Measurements from ENCODE around the gene PIGB. TPM values are rescaled to one million over a fixed set of nuclear protein-coding genes. Genes with fewer than 3 reads are reported as not detected.

The PIGB gene
- total and polyA plus RNA-seq, 4 donors: 3.4 to 9.7 (median 4.8) TPM

DNA sequence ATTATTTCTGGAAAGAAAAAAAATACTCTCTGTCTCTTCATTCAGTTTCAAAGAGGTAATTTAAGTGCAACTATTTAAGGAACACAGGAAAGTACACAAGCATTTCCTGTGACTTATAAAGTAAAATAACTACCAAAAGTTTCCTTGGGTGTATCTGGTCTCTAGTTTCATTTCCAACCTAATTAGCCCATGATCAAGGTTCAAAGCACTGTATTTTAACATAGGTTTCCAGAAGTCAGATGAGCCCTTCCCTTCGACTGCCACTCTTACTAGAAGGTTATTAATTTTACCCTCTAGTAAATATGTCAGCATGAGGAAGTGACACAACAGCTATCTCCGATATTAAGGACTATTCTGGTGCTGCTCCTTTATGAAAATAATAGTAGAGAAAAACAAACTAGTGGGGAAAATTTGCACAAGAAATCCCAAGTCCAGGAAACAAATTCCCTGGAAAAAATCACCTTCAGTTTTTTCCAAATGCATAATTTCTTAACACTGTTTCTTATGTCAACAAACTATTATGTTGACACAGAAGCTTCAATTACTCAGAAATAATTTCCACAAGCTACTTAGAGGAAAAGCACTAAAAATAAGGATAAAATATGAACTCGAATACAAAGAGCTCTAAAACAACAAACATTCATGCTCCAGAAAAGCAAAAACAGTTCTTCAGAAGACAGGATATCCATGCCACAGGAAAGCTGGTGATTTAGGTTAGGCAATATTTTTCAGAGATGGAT is 53.8 kb downstream of the PIGB start:
- Histone ChIP-seq H3K9ac (ENCODE audit: low read depth in 1 of 2, low read length in 2 of 2) (no peak overlapping the region), H3K9me3 (ENCODE audit: control insufficient read depth in 4 of 4, low read length in 3 of 4) (no peaks in the 10 kb centered on the region), H3K4me3 (ENCODE audit: low read depth in 1 of 3, low read length in 3 of 3) (no peak overlapping the region), H3K4me1 (ENCODE audit: control insufficient read depth in 4 of 4, insufficient read depth in 4 of 4, low read length in 3 of 4) (no peaks in the 10 kb centered on the region), H3K27ac (ENCODE audit: low read depth in 1 of 2, low read length in 2 of 2) (no peak overlapping the region), H3K36me3 (ENCODE audit: control insufficient read depth in 4 of 4, insufficient read depth in 3 of 4, low read depth in 1 of 4, low read length in 3 of 4) (peaks cover 3 to 45% (median 27%) of the 10 kb centered on the region in 4 donors), H3K27me3 (ENCODE audit: control insufficient read depth in 4 of 4, insufficient read depth in 4 of 4, low read length in 3 of 4) (no peaks in the 10 kb centered on the region)
- no peak for TF ChIP-seq SP1 (IDR thresholded peaks at IDR 0.05)
- TF ChIP-seq RAD21 (IDR thresholded peaks at IDR 0.05): no peak
- TF ChIP-seq EGR1 (IDR thresholded peaks at IDR 0.05; ENCODE audit: low read depth in 2 of 2): no peak
- TF ChIP-seq, protein P1, sequence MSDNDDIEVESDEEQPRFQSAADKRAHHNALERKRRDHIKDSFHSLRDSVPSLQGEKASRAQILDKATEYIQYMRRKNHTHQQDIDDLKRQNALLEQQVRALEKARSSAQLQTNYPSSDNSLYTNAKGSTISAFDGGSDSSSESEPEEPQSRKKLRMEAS (IDR thresholded peaks at IDR 0.05): no peak
- 63% methylated on average over 3 of the region's 3 CpGs for WGBS
- no peak for DNase-seq (ENCODE audit: low spot score)

DNA sequence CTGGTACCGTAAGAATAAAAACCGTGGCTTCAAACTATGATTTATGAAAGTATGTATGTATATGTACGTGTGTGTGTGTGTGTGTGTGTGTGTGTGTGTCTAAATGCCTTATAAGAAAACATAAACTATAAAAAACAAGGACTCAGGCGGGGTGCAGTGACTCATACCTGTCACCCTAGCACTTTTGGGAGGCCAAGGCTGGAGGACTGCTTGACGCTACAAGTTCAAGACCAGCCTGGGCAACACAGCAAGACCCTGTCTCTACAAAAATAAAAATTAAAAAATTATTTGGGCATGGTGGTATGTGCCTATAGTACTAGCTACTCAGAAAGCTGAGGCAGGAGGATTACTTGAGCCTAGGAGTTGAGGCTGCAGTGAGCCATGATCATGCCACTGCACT is 60.1 kb downstream of the PIGB start:
- TF ChIP-seq YY1 (IDR thresholded peaks at IDR 0.05) (no peak), NR2F2 (IDR thresholded peaks at IDR 0.05) (no peak), TAF1 (conservative IDR thresholded peaks at IDR 0.05) (no peak), FOXA1 (IDR thresholded peaks at IDR 0.05) (no peak), EGR1 (IDR thresholded peaks at IDR 0.05; ENCODE audit: low read depth in 2 of 2) (no peak), HNF4A (conservative IDR thresholded peaks at IDR 0.05) (no peak), SP1 (IDR thresholded peaks at IDR 0.05) (no peak), FOXA2 (IDR thresholded peaks at IDR 0.05) (no peak), HNF4G (IDR thresholded peaks at IDR 0.05) (no peak), RAD21 (IDR thresholded peaks at IDR 0.05) (no peak), RXRA (IDR thresholded peaks at IDR 0.05) (no peak), JUND (IDR thresholded peaks at IDR 0.05) (no peak), GABPA (IDR thresholded peaks at IDR 0.05 in 1 of 2, conservative IDR thresholded peaks at IDR 0.05 in 1 of 2) (no peak)
- TF ChIP-seq, protein P2, sequence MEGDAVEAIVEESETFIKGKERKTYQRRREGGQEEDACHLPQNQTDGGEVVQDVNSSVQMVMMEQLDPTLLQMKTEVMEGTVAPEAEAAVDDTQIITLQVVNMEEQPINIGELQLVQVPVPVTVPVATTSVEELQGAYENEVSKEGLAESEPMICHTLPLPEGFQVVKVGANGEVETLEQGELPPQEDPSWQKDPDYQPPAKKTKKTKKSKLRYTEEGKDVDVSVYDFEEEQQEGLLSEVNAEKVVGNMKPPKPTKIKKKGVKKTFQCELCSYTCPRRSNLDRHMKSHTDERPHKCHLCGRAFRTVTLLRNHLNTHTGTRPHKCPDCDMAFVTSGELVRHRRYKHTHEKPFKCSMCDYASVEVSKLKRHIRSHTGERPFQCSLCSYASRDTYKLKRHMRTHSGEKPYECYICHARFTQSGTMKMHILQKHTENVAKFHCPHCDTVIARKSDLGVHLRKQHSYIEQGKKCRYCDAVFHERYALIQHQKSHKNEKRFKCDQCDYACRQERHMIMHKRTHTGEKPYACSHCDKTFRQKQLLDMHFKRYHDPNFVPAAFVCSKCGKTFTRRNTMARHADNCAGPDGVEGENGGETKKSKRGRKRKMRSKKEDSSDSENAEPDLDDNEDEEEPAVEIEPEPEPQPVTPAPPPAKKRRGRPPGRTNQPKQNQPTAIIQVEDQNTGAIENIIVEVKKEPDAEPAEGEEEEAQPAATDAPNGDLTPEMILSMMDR (IDR thresholded peaks at IDR 0.05; ENCODE audit: low read depth, low read length, missing input control): no peak
- TF ChIP-seq, protein P3, sequence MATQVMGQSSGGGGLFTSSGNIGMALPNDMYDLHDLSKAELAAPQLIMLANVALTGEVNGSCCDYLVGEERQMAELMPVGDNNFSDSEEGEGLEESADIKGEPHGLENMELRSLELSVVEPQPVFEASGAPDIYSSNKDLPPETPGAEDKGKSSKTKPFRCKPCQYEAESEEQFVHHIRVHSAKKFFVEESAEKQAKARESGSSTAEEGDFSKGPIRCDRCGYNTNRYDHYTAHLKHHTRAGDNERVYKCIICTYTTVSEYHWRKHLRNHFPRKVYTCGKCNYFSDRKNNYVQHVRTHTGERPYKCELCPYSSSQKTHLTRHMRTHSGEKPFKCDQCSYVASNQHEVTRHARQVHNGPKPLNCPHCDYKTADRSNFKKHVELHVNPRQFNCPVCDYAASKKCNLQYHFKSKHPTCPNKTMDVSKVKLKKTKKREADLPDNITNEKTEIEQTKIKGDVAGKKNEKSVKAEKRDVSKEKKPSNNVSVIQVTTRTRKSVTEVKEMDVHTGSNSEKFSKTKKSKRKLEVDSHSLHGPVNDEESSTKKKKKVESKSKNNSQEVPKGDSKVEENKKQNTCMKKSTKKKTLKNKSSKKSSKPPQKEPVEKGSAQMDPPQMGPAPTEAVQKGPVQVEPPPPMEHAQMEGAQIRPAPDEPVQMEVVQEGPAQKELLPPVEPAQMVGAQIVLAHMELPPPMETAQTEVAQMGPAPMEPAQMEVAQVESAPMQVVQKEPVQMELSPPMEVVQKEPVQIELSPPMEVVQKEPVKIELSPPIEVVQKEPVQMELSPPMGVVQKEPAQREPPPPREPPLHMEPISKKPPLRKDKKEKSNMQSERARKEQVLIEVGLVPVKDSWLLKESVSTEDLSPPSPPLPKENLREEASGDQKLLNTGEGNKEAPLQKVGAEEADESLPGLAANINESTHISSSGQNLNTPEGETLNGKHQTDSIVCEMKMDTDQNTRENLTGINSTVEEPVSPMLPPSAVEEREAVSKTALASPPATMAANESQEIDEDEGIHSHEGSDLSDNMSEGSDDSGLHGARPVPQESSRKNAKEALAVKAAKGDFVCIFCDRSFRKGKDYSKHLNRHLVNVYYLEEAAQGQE (IDR thresholded peaks at IDR 0.05): no peak
- TF ChIP-seq, protein P4, sequence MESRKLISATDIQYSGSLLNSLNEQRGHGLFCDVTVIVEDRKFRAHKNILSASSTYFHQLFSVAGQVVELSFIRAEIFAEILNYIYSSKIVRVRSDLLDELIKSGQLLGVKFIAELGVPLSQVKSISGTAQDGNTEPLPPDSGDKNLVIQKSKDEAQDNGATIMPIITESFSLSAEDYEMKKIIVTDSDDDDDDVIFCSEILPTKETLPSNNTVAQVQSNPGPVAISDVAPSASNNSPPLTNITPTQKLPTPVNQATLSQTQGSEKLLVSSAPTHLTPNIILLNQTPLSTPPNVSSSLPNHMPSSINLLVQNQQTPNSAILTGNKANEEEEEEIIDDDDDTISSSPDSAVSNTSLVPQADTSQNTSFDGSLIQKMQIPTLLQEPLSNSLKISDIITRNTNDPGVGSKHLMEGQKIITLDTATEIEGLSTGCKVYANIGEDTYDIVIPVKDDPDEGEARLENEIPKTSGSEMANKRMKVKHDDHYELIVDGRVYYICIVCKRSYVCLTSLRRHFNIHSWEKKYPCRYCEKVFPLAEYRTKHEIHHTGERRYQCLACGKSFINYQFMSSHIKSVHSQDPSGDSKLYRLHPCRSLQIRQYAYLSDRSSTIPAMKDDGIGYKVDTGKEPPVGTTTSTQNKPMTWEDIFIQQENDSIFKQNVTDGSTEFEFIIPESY (IDR thresholded peaks at IDR 0.05): no peak
- TF ChIP-seq, protein P5, sequence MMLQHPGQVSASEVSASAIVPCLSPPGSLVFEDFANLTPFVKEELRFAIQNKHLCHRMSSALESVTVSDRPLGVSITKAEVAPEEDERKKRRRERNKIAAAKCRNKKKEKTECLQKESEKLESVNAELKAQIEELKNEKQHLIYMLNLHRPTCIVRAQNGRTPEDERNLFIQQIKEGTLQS (IDR thresholded peaks at IDR 0.05): no peak
- 89% methylated on average over 5 of the region's 5 CpGs for WGBS
- H3K9ac ChIP-seq (ENCODE audit: low read depth in 1 of 2, low read length in 2 of 2): no peak overlapping the region

More for the DNA sequence above, 60.1 kb downstream of the PIGB start:
- no peak for DNase-seq (ENCODE audit: low spot score)
- Histone ChIP-seq H3K9me3 (ENCODE audit: control insufficient read depth in 4 of 4, low read length in 3 of 4) (no peaks in the 10 kb centered on the region), H3K27me3 (ENCODE audit: control insufficient read depth in 4 of 4, insufficient read depth in 4 of 4, low read length in 3 of 4) (no peaks in the 10 kb centered on the region), H3K4me3 (ENCODE audit: low read depth in 1 of 3, low read length in 3 of 3) (no peak overlapping the region), H3K27ac (ENCODE audit: low read depth in 1 of 2, low read length in 2 of 2) (no peak overlapping the region), H3K4me1 (ENCODE audit: control insufficient read depth in 4 of 4, insufficient read depth in 4 of 4, low read length in 3 of 4) (no peaks in the 10 kb centered on the region), H3K36me3 (ENCODE audit: control insufficient read depth in 4 of 4, insufficient read depth in 3 of 4, low read depth in 1 of 4, low read length in 3 of 4) (peaks cover 5 to 42% (median 11%) of the 10 kb centered on the region in 4 donors)

Measured in liver (tissue), 9 donors.